ENCODE measurements around the gene GJA4.
"Not testable (repeated sequence)": the region's sequence is repeated elsewhere in the genome, so short reads cannot be mapped to it uniquely, and the experiment has no call there.

Gene GJA4

DNA sequence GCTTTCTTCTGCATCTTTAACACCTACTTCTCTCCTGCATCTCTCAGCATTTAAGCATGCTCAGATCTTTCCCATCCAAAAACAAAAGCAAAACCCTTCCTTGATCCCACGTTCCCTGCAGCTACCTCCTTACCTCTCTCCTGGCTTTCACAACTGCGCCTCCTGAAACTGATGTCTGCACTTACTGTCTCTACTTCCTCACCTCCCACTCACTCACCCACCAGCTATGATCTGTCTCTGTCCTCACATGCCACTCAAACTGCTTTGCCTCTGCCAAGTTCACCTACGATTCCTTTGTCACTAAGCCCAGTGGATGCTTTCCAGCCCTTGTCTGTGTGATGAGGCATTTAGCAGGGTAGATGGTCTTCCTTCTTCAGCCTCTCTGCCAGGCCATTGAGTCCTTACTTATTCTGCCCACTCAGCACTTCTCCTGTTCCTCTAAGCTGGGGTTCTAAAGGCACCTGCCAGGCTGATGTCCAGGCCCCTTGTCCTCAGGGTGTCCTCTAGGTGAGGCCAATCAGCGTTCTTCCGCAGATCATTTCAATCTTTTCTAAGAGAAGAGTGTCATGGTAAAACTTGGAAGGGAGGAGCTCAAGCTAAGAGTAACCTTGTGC is 21.8 kb upstream of the GJA4 start:
- DNase-seq: peak; percentile 29 to 41 (median 38)

GRCh38 chr1:34771573-34772371 is 21.0 kb upstream of the GJA4 start:
- no peak for DNase-seq

GRCh38 chr1:34773114-34773513 is 19.7 kb upstream of the GJA4 start:
- DNase-seq: not testable (repeated sequence)

DNA sequence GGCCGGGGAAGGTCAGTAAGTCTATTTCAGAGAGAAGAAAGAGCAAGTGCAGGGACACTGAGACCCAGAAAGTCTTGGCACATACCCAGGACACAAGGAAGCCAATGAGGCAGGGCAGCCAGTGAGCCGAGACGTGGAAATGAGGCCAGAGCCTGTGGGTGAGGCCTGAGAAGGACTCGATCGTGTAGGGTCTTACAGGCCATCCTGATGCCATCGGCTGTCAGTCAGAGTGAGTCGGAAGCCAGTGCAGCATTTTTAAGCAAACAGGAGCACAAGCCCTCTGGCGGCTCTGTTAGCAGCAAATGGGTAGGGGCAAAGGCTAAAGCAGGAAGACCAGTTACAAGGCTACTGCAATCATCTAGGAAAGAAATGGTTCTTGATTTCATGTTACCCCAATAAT is 17.8 kb upstream of the GJA4 start:
- DNase-seq: no peak

DNA sequence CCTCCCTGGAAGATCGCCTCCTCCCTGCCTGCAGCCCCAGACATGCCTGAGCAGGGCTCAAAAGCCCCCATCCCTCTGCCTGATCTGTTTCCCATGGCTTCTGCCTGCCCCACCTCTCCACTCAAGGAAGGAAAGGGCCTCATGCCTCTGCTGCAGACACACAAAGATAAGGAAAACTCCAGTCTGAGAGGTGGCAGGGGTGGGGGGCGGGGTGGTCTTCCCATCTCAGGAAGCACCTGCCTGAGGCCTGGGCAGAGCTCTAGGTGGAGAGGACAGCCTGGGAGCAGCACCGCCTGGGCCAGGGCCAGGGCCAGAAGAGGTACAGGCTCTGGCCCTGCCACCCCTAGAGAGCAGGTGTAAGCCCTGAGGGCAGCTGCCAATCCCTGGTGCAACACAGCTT is 15.9 kb upstream of the GJA4 start:
- DNase-seq: no peak

- no peak for DNase-seq
Measured at GRCh38 chr1:34777519-34778321, 15.1 kb upstream of the GJA4 start.

- no peak for DNase-seq
Measured at GRCh38 chr1:34778381-34778780, 14.4 kb upstream of the GJA4 start.

- no peak for DNase-seq
Measured at GRCh38 chr1:34779005-34779404, 13.8 kb upstream of the GJA4 start.

GRCh38 chr1:34779526-34779925 is 13.3 kb upstream of the GJA4 start:
- no peak for DNase-seq

DNA sequence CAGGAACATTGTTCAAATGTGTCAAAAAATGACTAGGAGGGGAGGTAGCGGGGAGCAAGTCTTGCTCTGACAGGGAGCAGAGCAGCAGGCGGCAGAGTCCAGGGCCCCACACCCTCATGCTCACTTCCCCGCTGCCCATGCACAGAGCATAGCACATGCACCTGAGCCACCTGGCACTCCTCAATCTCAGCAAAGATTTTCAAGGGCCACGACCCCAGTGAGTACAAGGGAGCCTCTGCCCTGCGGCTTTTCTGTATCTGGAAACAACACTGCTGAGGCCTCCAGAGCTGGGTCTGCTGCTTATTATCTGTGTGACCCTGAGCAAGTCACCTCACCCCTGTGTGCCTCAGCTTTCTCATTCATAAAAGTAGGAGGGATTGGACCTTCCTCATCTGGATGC is 12.8 kb upstream of the GJA4 start:
- no peak for DNase-seq

GRCh38 chr1:34780528-34780927 is 12.3 kb upstream of the GJA4 start:
- no peak for DNase-seq

DNA sequence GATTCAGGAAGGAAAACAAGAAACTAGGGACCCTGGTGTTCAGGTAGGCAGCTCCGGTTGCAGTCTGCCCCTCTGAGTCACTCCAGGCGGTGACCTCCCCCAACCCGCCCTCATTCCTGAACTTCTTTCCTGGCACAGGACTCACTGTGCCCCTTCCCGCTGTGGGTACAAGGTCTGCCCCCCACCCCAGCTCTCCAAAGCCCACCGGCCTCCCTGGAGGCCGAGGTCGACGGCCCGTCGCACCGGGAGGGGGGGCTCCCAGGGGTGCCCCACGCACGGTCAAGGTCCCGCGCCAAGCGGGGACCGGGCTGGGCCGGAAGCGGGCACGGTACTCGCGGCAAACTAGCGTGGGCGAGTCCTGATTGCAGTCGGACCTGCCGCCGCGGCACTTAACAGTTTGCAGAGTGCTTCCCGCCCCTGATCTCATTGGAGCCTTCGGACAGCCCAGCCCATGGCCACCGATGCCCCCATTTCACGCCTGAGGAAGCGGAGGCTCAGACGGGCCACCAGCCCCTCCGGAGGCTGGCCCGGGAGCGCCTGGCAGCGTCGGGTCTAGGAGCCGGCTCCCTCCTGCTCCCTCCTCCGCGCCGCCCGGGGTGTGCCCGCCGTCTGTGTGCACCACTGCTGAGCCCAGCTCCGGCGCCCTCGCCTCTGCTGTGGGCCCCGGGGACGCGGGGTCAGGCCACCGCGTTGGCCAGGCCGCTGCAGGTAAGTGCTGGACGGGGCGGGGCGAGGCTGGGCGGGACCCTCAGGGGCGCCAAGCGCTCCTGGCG is 11.5 kb upstream of the GJA4 start, which contains the start of gene GJB3:
GJB3 (plus strand) TSS at position 144 of the 773 bp plus-strand sequence. CDS start 3,549 bp downstream, outside the sequence.
- DNase-seq: no peak

GRCh38 chr1:34781844-34782391 is 10.9 kb upstream of the GJA4 start:
- no peak for DNase-seq

- no peak for DNase-seq
Measured at GRCh38 chr1:34784751-34785221, 8.0 kb upstream of the GJA4 start.

DNA sequence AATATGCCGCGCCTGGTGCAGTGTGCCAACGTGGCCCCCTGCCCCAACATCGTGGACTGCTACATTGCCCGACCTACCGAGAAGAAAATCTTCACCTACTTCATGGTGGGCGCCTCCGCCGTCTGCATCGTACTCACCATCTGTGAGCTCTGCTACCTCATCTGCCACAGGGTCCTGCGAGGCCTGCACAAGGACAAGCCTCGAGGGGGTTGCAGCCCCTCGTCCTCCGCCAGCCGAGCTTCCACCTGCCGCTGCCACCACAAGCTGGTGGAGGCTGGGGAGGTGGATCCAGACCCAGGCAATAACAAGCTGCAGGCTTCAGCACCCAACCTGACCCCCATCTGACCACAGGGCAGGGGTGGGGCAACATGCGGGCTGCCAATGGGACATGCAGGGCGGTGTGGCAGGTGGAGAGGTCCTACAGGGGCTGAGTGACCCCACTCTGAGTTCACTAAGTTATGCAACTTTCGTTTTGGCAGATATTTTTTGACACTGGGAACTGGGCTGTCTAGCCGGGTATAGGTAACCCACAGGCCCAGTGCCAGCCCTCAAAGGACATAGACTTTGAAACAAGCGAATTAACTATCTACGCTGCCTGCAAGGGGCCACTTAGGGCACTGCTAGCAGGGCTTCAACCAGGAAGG is 7.4 kb upstream of the GJA4 start:
- no peak for DNase-seq

DNA sequence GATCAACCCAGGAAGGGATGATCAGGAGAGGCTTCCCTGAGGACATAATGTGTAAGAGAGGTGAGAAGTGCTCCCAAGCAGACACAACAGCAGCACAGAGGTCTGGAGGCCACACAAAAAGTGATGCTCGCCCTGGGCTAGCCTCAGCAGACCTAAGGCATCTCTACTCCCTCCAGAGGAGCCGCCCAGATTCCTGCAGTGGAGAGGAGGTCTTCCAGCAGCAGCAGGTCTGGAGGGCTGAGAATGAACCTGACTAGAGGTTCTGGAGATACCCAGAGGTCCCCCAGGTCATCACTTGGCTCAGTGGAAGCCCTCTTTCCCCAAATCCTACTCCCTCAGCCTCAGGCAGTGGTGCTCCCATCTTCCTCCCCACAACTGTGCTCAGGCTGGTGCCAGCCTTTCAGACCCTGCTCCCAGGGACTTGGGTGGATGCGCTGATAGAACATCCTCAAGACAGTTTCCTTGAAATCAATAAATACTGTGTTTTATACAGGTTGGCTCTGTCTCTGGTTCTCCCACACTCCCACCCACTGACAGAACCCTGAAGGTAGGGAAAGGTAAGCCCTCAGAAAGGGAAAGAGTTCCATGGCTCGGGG is 6.8 kb upstream of the GJA4 start:
- no peak for DNase-seq

DNA sequence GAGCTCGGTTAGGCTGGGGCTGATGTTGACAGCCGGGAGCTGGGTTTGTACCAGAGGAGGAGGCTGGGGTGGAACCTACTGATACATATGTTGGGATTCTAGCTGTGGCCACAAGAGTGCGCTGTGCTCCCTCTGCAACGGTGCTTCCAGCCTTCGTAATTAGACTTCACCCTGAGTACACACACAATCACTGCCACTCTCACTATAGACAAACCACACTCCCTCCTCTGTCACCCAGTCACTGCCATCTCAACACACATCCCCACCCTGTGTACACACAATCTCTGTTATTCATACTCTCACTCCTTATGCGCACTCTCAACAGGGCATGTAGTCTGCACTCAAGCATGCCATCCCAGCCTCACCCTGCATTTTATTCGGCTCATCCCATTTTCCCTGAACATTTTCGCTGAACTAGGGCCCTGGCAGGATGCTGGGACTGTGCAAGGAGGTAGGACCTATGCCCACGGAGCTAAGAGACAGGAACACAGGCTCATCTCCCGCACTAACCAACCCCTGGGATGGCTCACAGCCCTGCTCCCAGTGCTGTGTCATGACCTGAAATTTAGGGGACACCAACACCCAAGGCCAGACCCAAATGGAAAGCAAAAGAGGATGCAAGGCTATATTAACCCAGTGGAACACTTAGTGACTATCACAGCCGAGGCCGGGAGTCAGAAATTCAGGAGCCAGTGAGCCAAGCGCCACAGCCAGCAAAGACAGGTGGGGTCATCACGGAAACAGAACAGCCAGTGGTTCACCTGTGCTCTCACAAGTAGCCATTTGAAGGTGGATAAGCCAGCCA is 6.1 kb upstream of the GJA4 start:
- peak; percentile 67 to 79 (median 73) for DNase-seq

GRCh38 chr1:34787461-34788420 is 5.1 kb upstream of the GJA4 start:
- peak in 1 of 3 donors; percentile 9 for DNase-seq

GRCh38 chr1:34790985-34791384 is 1.8 kb upstream of the GJA4 start:
- no peak for DNase-seq

Data from suppressor macrophage treated with lipopolysaccharide for 1 hour (primary cell).